ENCODE measurements around the gene MPC1.

The MPC1 gene

GRCh38 chr6:166381733-166382499 lies 824 bp downstream of the MPC1 start:
- H3K27me3 ChIP-seq (ENCODE audit: control insufficient read depth, insufficient read depth, low read length, poor library complexity, severe bottlenecking), result peaks cover 14% of the 10 kb centered on the region
- 2% methylated on average over 49 of the region's 49 CpGs for WGBS, 2 experiments
- H3K4me3 ChIP-seq (ENCODE audit: insufficient read depth, low read depth, low read length), result peak overlapping the region; percentile 75
- no peaks in the 10 kb centered on the region for H3K36me3 ChIP-seq (ENCODE audit: control insufficient read depth, insufficient read depth, low read length)
- H3K4me1 ChIP-seq (ENCODE audit: control insufficient read depth, insufficient read depth, low read length), result peaks cover 5% of the 10 kb centered on the region
- H3K27ac ChIP-seq (ENCODE audit: insufficient read depth, low read depth, low read length, poor library complexity, severe bottlenecking), result no peak overlapping the region
- H3K9me3 ChIP-seq (ENCODE audit: control insufficient read depth, low read length), result no peaks in the 10 kb centered on the region

GRCh38 chr6:166381381-166381732 lies 1.4 kb downstream of the MPC1 start:
- H3K9me3 ChIP-seq (ENCODE audit: control insufficient read depth, low read length), result no peaks in the 10 kb centered on the region
- H3K27ac ChIP-seq (ENCODE audit: insufficient read depth, low read depth, low read length, poor library complexity, severe bottlenecking), result no peak overlapping the region
- H3K4me1 ChIP-seq (ENCODE audit: control insufficient read depth, insufficient read depth, low read length), result peaks cover 5% of the 10 kb centered on the region
- H3K4me3 ChIP-seq (ENCODE audit: insufficient read depth, low read depth, low read length), result peak overlapping the region; percentile 75
- no peaks in the 10 kb centered on the region for H3K36me3 ChIP-seq (ENCODE audit: control insufficient read depth, insufficient read depth, low read length)
- H3K27me3 ChIP-seq (ENCODE audit: control insufficient read depth, insufficient read depth, low read length, poor library complexity, severe bottlenecking), result peaks cover 14% of the 10 kb centered on the region
- WGBS, 2 experiments, result 69 to 70% methylated on average over 6 of the region's 6 CpGs

- peaks cover 14% of the 10 kb centered on the region for H3K27me3 ChIP-seq (ENCODE audit: control insufficient read depth, insufficient read depth, low read length, poor library complexity, severe bottlenecking)
- no peak overlapping the region for H3K4me3 ChIP-seq (ENCODE audit: insufficient read depth, low read depth, low read length)
- H3K27ac ChIP-seq (ENCODE audit: insufficient read depth, low read depth, low read length, poor library complexity, severe bottlenecking), result no peak overlapping the region
- WGBS, 2 experiments, result 81 to 96% methylated on average over 3 of the region's 4 CpGs
- no peaks in the 10 kb centered on the region for H3K36me3 ChIP-seq (ENCODE audit: control insufficient read depth, insufficient read depth, low read length)
- H3K9me3 ChIP-seq (ENCODE audit: control insufficient read depth, low read length), result no peaks in the 10 kb centered on the region
- H3K4me1 ChIP-seq (ENCODE audit: control insufficient read depth, insufficient read depth, low read length), result peaks cover 5% of the 10 kb centered on the region
These were observed 2.9 kb downstream of the MPC1 start for GRCh38 chr6:166379800-166380199.

GRCh38 chr6:166379103-166379586 lies 3.6 kb downstream of the MPC1 start:
- peaks cover 14% of the 10 kb centered on the region for H3K27me3 ChIP-seq (ENCODE audit: control insufficient read depth, insufficient read depth, low read length, poor library complexity, severe bottlenecking)
- no peak overlapping the region for H3K27ac ChIP-seq (ENCODE audit: insufficient read depth, low read depth, low read length, poor library complexity, severe bottlenecking)
- peaks cover 5% of the 10 kb centered on the region for H3K4me1 ChIP-seq (ENCODE audit: control insufficient read depth, insufficient read depth, low read length)
- 89 to 94% methylated on average over 1 of the region's 1 CpG for WGBS, 2 experiments
- H3K9me3 ChIP-seq (ENCODE audit: control insufficient read depth, low read length), result no peaks in the 10 kb centered on the region
- H3K36me3 ChIP-seq (ENCODE audit: control insufficient read depth, insufficient read depth, low read length), result no peaks in the 10 kb centered on the region
- H3K4me3 ChIP-seq (ENCODE audit: insufficient read depth, low read depth, low read length), result no peak overlapping the region

GRCh38 chr6:166377721-166378120 lies 5.0 kb downstream of the MPC1 start:
- H3K27me3 ChIP-seq (ENCODE audit: control insufficient read depth, insufficient read depth, low read length, poor library complexity, severe bottlenecking), result peaks cover 14% of the 10 kb centered on the region
- no peaks in the 10 kb centered on the region for H3K36me3 ChIP-seq (ENCODE audit: control insufficient read depth, insufficient read depth, low read length)
- peaks cover 5% of the 10 kb centered on the region for H3K4me1 ChIP-seq (ENCODE audit: control insufficient read depth, insufficient read depth, low read length)
- H3K27ac ChIP-seq (ENCODE audit: insufficient read depth, low read depth, low read length, poor library complexity, severe bottlenecking), result no peak overlapping the region
- H3K9me3 ChIP-seq (ENCODE audit: control insufficient read depth, low read length), result no peaks in the 10 kb centered on the region
- 58 to 68% methylated on average over 2 of the region's 2 CpGs for WGBS, 2 experiments
- H3K4me3 ChIP-seq (ENCODE audit: insufficient read depth, low read depth, low read length), result no peak overlapping the region

- 100% methylated on average over 1 of the region's 1 CpG; no CpG with 5 or more reads in 1 of the 2 experiments for whole genome bisulfite sequencing, 2 experiments
- no peaks in the 10 kb centered on the region for H3K4me1 ChIP-seq (ENCODE audit: control insufficient read depth, insufficient read depth, low read length)
- H3K27me3 ChIP-seq (ENCODE audit: control insufficient read depth, insufficient read depth, low read length, poor library complexity, severe bottlenecking), result no peaks in the 10 kb centered on the region
- no peaks in the 10 kb centered on the region for H3K36me3 ChIP-seq (ENCODE audit: control insufficient read depth, insufficient read depth, low read length)
- H3K4me3 ChIP-seq (ENCODE audit: insufficient read depth, low read depth, low read length), result no peak overlapping the region
- no peaks in the 10 kb centered on the region for H3K9me3 ChIP-seq (ENCODE audit: control insufficient read depth, low read length)
- no peak overlapping the region for H3K27ac ChIP-seq (ENCODE audit: insufficient read depth, low read depth, low read length, poor library complexity, severe bottlenecking)
These were observed 7.7 kb downstream of the MPC1 start for GRCh38 chr6:166375013-166375412.

GRCh38 chr6:166370489-166370888 lies 12.3 kb downstream of the MPC1 start:
- Histone ChIP-seq H3K27me3 (ENCODE audit: control insufficient read depth, insufficient read depth, low read length, poor library complexity, severe bottlenecking) (no peaks in the 10 kb centered on the region), H3K27ac (ENCODE audit: insufficient read depth, low read depth, low read length, poor library complexity, severe bottlenecking) (no peak overlapping the region), H3K9me3 (ENCODE audit: control insufficient read depth, low read length) (no peaks in the 10 kb centered on the region), H3K4me1 (ENCODE audit: control insufficient read depth, insufficient read depth, low read length) (peaks cover 4% of the 10 kb centered on the region), H3K4me3 (ENCODE audit: insufficient read depth, low read depth, low read length) (no peak overlapping the region), H3K36me3 (ENCODE audit: control insufficient read depth, insufficient read depth, low read length) (no peaks in the 10 kb centered on the region)
- 85 to 95% methylated on average over 3 of the region's 3 CpGs for WGBS, 2 experiments

- no peak overlapping the region for H3K4me3 ChIP-seq (ENCODE audit: insufficient read depth, low read depth, low read length)
- H3K27ac ChIP-seq (ENCODE audit: insufficient read depth, low read depth, low read length, poor library complexity, severe bottlenecking), result no peak overlapping the region
- H3K27me3 ChIP-seq (ENCODE audit: control insufficient read depth, insufficient read depth, low read length, poor library complexity, severe bottlenecking), result no peaks in the 10 kb centered on the region
- WGBS, 2 experiments, result 79 to 81% methylated on average over 2 to 3 of the region's 3 CpGs
- no peaks in the 10 kb centered on the region for H3K9me3 ChIP-seq (ENCODE audit: control insufficient read depth, low read length)
- H3K36me3 ChIP-seq (ENCODE audit: control insufficient read depth, insufficient read depth, low read length), result no peaks in the 10 kb centered on the region
- peaks cover 4% of the 10 kb centered on the region for H3K4me1 ChIP-seq (ENCODE audit: control insufficient read depth, insufficient read depth, low read length)
These were observed 13.0 kb downstream of the MPC1 start for GRCh38 chr6:166369782-166370181.

GRCh38 chr6:166366921-166367320 lies 15.8 kb downstream of the MPC1 start:
- H3K27ac ChIP-seq (ENCODE audit: insufficient read depth, low read depth, low read length, poor library complexity, severe bottlenecking), result no peak overlapping the region
- peaks cover 4% of the 10 kb centered on the region for H3K4me1 ChIP-seq (ENCODE audit: control insufficient read depth, insufficient read depth, low read length)
- no peaks in the 10 kb centered on the region for H3K27me3 ChIP-seq (ENCODE audit: control insufficient read depth, insufficient read depth, low read length, poor library complexity, severe bottlenecking)
- WGBS, 2 experiments, result 94 to 100% methylated on average over 3 of the region's 3 CpGs
- H3K36me3 ChIP-seq (ENCODE audit: control insufficient read depth, insufficient read depth, low read length), result no peaks in the 10 kb centered on the region
- H3K9me3 ChIP-seq (ENCODE audit: control insufficient read depth, low read length), result no peaks in the 10 kb centered on the region
- H3K4me3 ChIP-seq (ENCODE audit: insufficient read depth, low read depth, low read length), result no peak overlapping the region

- H3K36me3 ChIP-seq (ENCODE audit: control insufficient read depth, insufficient read depth, low read length), result no peaks in the 10 kb centered on the region
- H3K4me3 ChIP-seq (ENCODE audit: insufficient read depth, low read depth, low read length), result no peak overlapping the region
- H3K9me3 ChIP-seq (ENCODE audit: control insufficient read depth, low read length), result no peaks in the 10 kb centered on the region
- no peaks in the 10 kb centered on the region for H3K27me3 ChIP-seq (ENCODE audit: control insufficient read depth, insufficient read depth, low read length, poor library complexity, severe bottlenecking)
- H3K4me1 ChIP-seq (ENCODE audit: control insufficient read depth, insufficient read depth, low read length), result peaks cover 4% of the 10 kb centered on the region
- 30 to 36% methylated on average over 6 of the region's 6 CpGs for WGBS, 2 experiments
- no peak overlapping the region for H3K27ac ChIP-seq (ENCODE audit: insufficient read depth, low read depth, low read length, poor library complexity, severe bottlenecking)
These were observed 16.9 kb downstream of the MPC1 start for GRCh38 chr6:166365806-166366205.

Data from ectodermal cell (in vitro differentiated cells).